Hepatocyte (in vitro differentiated cells): ENCODE measurements around the gene EREG.

ENCODE experiments used
- EZH2phosphoT487 ChIP-seq: fragments of 200-600 bp; sonication (generic); IDR thresholded peaks from one replicate; pipeline ENCODE4 v1.6.1; 2018; ENCODE audit warnings: antibody characterized with exemption, mild to moderate bottlenecking, low read depth, moderate library complexity; ENCODE audit not compliant: unreplicated experiment, severe bottlenecking
- TF ChIP-seq, protein P1 (sequence below): fragments of 200-600 bp; sonication (generic); IDR thresholded peaks from 2 replicates; pipeline ENCODE4 v1.5.1; 2016; ENCODE audit warnings: antibody characterized with exemption, mild to moderate bottlenecking; ENCODE audit not compliant: poor library complexity

- TF ChIP-seq, protein P1, sequence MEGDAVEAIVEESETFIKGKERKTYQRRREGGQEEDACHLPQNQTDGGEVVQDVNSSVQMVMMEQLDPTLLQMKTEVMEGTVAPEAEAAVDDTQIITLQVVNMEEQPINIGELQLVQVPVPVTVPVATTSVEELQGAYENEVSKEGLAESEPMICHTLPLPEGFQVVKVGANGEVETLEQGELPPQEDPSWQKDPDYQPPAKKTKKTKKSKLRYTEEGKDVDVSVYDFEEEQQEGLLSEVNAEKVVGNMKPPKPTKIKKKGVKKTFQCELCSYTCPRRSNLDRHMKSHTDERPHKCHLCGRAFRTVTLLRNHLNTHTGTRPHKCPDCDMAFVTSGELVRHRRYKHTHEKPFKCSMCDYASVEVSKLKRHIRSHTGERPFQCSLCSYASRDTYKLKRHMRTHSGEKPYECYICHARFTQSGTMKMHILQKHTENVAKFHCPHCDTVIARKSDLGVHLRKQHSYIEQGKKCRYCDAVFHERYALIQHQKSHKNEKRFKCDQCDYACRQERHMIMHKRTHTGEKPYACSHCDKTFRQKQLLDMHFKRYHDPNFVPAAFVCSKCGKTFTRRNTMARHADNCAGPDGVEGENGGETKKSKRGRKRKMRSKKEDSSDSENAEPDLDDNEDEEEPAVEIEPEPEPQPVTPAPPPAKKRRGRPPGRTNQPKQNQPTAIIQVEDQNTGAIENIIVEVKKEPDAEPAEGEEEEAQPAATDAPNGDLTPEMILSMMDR: no peak
- no peak for TF ChIP-seq EZH2phosphoT487
These were observed 1.5 kb downstream of the EREG start for GRCh38 chr4:74366367-74366911.
